LHCN-M2 (cell line): Measurements from ENCODE around the gene CAPZA1. TPM values are rescaled to one million over a fixed set of nuclear protein-coding genes. Genes with fewer than 3 reads are reported as not detected.
"Not testable (repeated sequence)": the region's sequence is repeated elsewhere in the genome, so short reads cannot be mapped to it uniquely, and the experiment has no call there.

Experiments used
- DNase-seq: peaks from one replicate; pipeline ENCODE4 v3.0.0-alpha.2; 2012; ENCODE audit warnings: low read depth
- polyA plus RNA-seq: library from polyadenylated mRNA; unstranded; fragments of >200 nt; gene quantifications from one replicate; pipeline ENCODE4 v1.2.1, GENCODE V29; 2012; ENCODE audit warnings: missing spikeins
- total RNA-seq: library from RNA; depleted of rRNA; stranded (reverse); fragments of >200 nt; gene quantifications from 2 replicates; pipeline ENCODE4 v1.2.3, GENCODE V29; 2014; rRNA removed

CAPZA1 gene
- 314 and 346 TPM in 2 replicates for total RNA-seq
- 98.3 TPM for polyA plus RNA-seq

GRCh38 chr1:112619518-112620376, at the start of gene CAPZA1:
Gene CAPZA1 (plus strand): TSS chr1:112619832. CDS start chr1:112619845, 13 bp downstream.
- DNase-seq, result peak; percentile 88

GRCh38 chr1:112575154-112575804, 44.4 kb upstream of the CAPZA1 start:
- peak; percentile 90 for DNase-seq

GRCh38 chr1:112576240-112576639, 43.4 kb upstream of the CAPZA1 start:
- DNase-seq, result no peak

GRCh38 chr1:112579801-112580510, 39.7 kb upstream of the CAPZA1 start:
- DNase-seq, result no peak

- DNase-seq, result peak; percentile 5
These were observed 37.9 kb upstream of the CAPZA1 start for GRCh38 chr1:112581586-112582192.

- DNase-seq, result no peak
These were observed 36.3 kb upstream of the CAPZA1 start for GRCh38 chr1:112583366-112583765.

- no peak for DNase-seq
These were observed 29.9 kb upstream of the CAPZA1 start for GRCh38 chr1:112589766-112590165.

GRCh38 chr1:112594208-112594876, 25.3 kb upstream of the CAPZA1 start:
- no peak for DNase-seq

GRCh38 chr1:112599477-112599876, 20.2 kb upstream of the CAPZA1 start:
- DNase-seq, result no peak

- no peak for DNase-seq
These were observed 16.6 kb upstream of the CAPZA1 start for GRCh38 chr1:112603012-112603411.

GRCh38 chr1:112603541-112603940, 16.1 kb upstream of the CAPZA1 start:
- no peak for DNase-seq

GRCh38 chr1:112605633-112606327, 13.9 kb upstream of the CAPZA1 start:
- DNase-seq, result no peak

GRCh38 chr1:112614460-112615065, 5.1 kb upstream of the CAPZA1 start:
- DNase-seq, result peak; percentile 53

- peak; percentile 22 for DNase-seq
These were observed 1.4 kb upstream of the CAPZA1 start for GRCh38 chr1:112618114-112618720.

- peak; percentile 72 for DNase-seq
These were observed 713 bp upstream of the CAPZA1 start, which contains the start of gene ST7L for GRCh38 chr1:112618721-112619517. Gene ST7L (minus strand): TSS chr1:112619141. CDS start chr1:112619113, 28 bp downstream.

- DNase-seq, result no peak
These were observed 704 bp downstream of the CAPZA1 start for GRCh38 chr1:112620377-112620695.

GRCh38 chr1:112624493-112624892, 4.9 kb downstream of the CAPZA1 start:
- DNase-seq, result not testable (repeated sequence)

- DNase-seq, result peak; percentile 46
These were observed 6.1 kb downstream of the CAPZA1 start for GRCh38 chr1:112625696-112626095.

GRCh38 chr1:112626193-112626592, 6.6 kb downstream of the CAPZA1 start:
- DNase-seq, result no peak
